ENCODE results near the gene PCDHA2. TPM values are rescaled to one million over a fixed set of nuclear protein-coding genes. Genes with fewer than 3 reads are reported as not detected.

The PCDHA2 gene
- polyA plus RNA-seq, 12 donors, result 0.04 to 0.16 (median 0.10) TPM; not detected in 5

Other genes with a start within 250 kb of the PCDHA2 start
- gene EIF4EBP3, start 247.2 kb upstream of the PCDHA2 start, polyA plus RNA-seq (ENCODE audit: insufficient read length in 12 of 12), result 10 to 100 TPM in 3 of 12 donors, 1 to 10 TPM in 7, not detected in 2; 5.0 to 11.0 (median 8.6) TPM
- gene SRA1, start 237.4 kb upstream of the PCDHA2 start, polyA plus RNA-seq (ENCODE audit: insufficient read length in 12 of 12), result 10 to 100 TPM in 11 of 12 donors, not detected in 1; 16.2 to 25.3 (median 21.7) TPM
- 10 to 100 TPM in 11 of 12 donors, not detected in 1; 14.8 to 40.5 (median 22.9) TPM for gene APBB3, start 230.3 kb upstream of the PCDHA2 start, polyA plus RNA-seq (ENCODE audit: insufficient read length in 12 of 12)
- 10 to 100 TPM in 11 of 12 donors, not detected in 1; 35.4 to 65.9 (median 56.3) TPM for gene SLC35A4, start 230.0 kb upstream of the PCDHA2 start, polyA plus RNA-seq (ENCODE audit: insufficient read length in 12 of 12)
- 10 to 100 TPM in 11 of 12 donors, not detected in 1; 14.9 to 25.8 (median 17.4) TPM for gene CD14, start 161.7 kb upstream of the PCDHA2 start, polyA plus RNA-seq (ENCODE audit: insufficient read length in 12 of 12)
- gene TMCO6, start 155.4 kb upstream of the PCDHA2 start, polyA plus RNA-seq (ENCODE audit: insufficient read length in 12 of 12), result 10 to 100 TPM in 4 of 12 donors, 1 to 10 TPM in 7, not detected in 1; 6.0 to 21.9 (median 8.0) TPM
- gene NDUFA2, start 147.2 kb upstream of the PCDHA2 start, polyA plus RNA-seq (ENCODE audit: insufficient read length in 12 of 12), result 10 to 100 TPM in 11 of 12 donors, not detected in 1; 28.6 to 63.2 (median 52.0) TPM
- 100 to 1,000 TPM in 4 of 12 donors, 10 to 100 TPM in 7, not detected in 1; 83.7 to 175 (median 93.7) TPM for gene IK, start 147.0 kb upstream of the PCDHA2 start, polyA plus RNA-seq (ENCODE audit: insufficient read length in 12 of 12)
- gene WDR55, start 129.9 kb upstream of the PCDHA2 start, polyA plus RNA-seq (ENCODE audit: insufficient read length in 12 of 12), result 10 to 100 TPM in 11 of 12 donors, not detected in 1; 11.1 to 17.2 (median 13.0) TPM
- gene DND1, start 121.3 kb upstream of the PCDHA2 start, polyA plus RNA-seq (ENCODE audit: insufficient read length in 12 of 12), result under 1 TPM in 4 of 12 donors, not detected in 8; 0.09 to 0.27 (median 0.22) TPM
- 10 to 100 TPM in 11 of 12 donors, not detected in 1; 28.7 to 58.3 (median 48.2) TPM for gene HARS1, start 103.5 kb upstream of the PCDHA2 start, polyA plus RNA-seq (ENCODE audit: insufficient read length in 12 of 12)
- 10 to 100 TPM in 11 of 12 donors, not detected in 1; 23.0 to 36.9 (median 26.0) TPM for gene HARS2, start 103.4 kb upstream of the PCDHA2 start, polyA plus RNA-seq (ENCODE audit: insufficient read length in 12 of 12)
- 100 to 1,000 TPM in 1 of 12 donors, 10 to 100 TPM in 10, not detected in 1; 74.3 to 102 (median 83.6) TPM for gene ZMAT2, start 94.4 kb upstream of the PCDHA2 start, polyA plus RNA-seq (ENCODE audit: insufficient read length in 12 of 12)
- gene PCDHA1, start 8.7 kb upstream of the PCDHA2 start, polyA plus RNA-seq (ENCODE audit: insufficient read length in 12 of 12), result under 1 TPM in 4 of 12 donors, not detected in 8; 0.04 to 0.12 (median 0.07) TPM
- gene PCDHA3, start 6.2 kb downstream of the PCDHA2 start, polyA plus RNA-seq (ENCODE audit: insufficient read length in 12 of 12), result under 1 TPM in 10 of 12 donors, not detected in 2; 0.09 to 0.48 (median 0.18) TPM
- gene PCDHA4, start 12.2 kb downstream of the PCDHA2 start, polyA plus RNA-seq (ENCODE audit: insufficient read length in 12 of 12), result under 1 TPM in 10 of 12 donors, not detected in 2; 0.16 to 0.39 (median 0.31) TPM
- gene PCDHA5, start 26.8 kb downstream of the PCDHA2 start, polyA plus RNA-seq (ENCODE audit: insufficient read length in 12 of 12), result under 1 TPM in 6 of 12 donors, not detected in 6; 0.04 to 0.19 (median 0.09) TPM
- under 1 TPM in 9 of 12 donors, not detected in 3; 0.07 to 0.50 (median 0.17) TPM for gene PCDHA6, start 33.1 kb downstream of the PCDHA2 start, polyA plus RNA-seq (ENCODE audit: insufficient read length in 12 of 12)
- under 1 TPM in 9 of 12 donors, not detected in 3; 0.05 to 0.28 (median 0.17) TPM for gene PCDHA7, start 39.4 kb downstream of the PCDHA2 start, polyA plus RNA-seq (ENCODE audit: insufficient read length in 12 of 12)
- gene PCDHA8, start 46.3 kb downstream of the PCDHA2 start, polyA plus RNA-seq (ENCODE audit: insufficient read length in 12 of 12), result under 1 TPM in 4 of 12 donors, not detected in 8; 0.05 to 0.14 (median 0.07) TPM
- under 1 TPM in 6 of 12 donors, not detected in 6; 0.03 to 0.07 (median 0.03) TPM for gene PCDHA9, start 53.5 kb downstream of the PCDHA2 start, polyA plus RNA-seq (ENCODE audit: insufficient read length in 12 of 12)
- gene PCDHA10, start 61.0 kb downstream of the PCDHA2 start, polyA plus RNA-seq (ENCODE audit: insufficient read length in 12 of 12), result under 1 TPM in 10 of 12 donors, not detected in 2; 0.04 to 0.25 (median 0.10) TPM
- under 1 TPM in 7 of 12 donors, not detected in 5; 0.05 to 0.38 (median 0.14) TPM for gene PCDHA11, start 74.1 kb downstream of the PCDHA2 start, polyA plus RNA-seq (ENCODE audit: insufficient read length in 12 of 12)
- under 1 TPM in 6 of 12 donors, not detected in 6; 0.04 to 0.28 (median 0.06) TPM for gene PCDHA12, start 80.5 kb downstream of the PCDHA2 start, polyA plus RNA-seq (ENCODE audit: insufficient read length in 12 of 12)
- 1 to 10 TPM in 1 of 12 donors, under 1 TPM in 7, not detected in 4; 0.03 to 2.8 (median 0.06) TPM for gene PCDHA13, start 87.3 kb downstream of the PCDHA2 start, polyA plus RNA-seq (ENCODE audit: insufficient read length in 12 of 12)
- gene PCDHAC1, start 131.4 kb downstream of the PCDHA2 start, polyA plus RNA-seq (ENCODE audit: insufficient read length in 12 of 12), result under 1 TPM in 10 of 12 donors, not detected in 2; 0.07 to 0.51 (median 0.16) TPM
- 1 to 10 TPM in 6 of 12 donors, under 1 TPM in 4, not detected in 2; 0.66 to 9.4 (median 1.1) TPM for gene PCDHAC2, start 171.6 kb downstream of the PCDHA2 start, polyA plus RNA-seq (ENCODE audit: insufficient read length in 12 of 12)

Measured in muscle of arm (tissue), 12 donors.